ENCODE measurements around the gene LHX1.

DNA sequence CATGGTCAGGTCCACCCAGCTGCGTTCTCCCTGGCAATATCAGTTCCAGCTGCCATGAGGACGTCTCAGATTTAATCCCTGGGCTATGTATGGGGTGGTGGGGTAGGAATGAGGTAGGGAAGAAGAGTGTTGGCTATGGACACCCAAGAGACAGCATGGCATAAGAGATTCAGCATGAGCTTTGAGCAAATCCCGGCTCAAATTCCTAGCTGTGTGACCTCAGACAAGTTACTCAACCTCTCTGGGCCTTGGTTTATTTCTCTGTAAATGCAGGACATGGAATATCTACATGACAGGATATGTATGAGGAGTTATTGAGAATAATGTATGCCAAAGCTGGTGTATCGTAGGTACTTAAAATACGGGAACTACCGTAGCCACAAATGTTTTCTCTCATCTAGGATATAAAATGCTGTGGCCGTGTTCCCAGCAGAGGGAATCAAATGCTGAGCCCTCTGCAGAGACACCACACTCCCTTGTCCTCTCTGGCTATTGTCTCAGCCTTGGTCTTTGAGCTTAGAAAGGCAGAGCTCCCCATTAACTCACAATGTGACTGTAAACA lies 17.8 kb upstream of the LHX1 start:
- TF ChIP-seq ZNF274 (IDR thresholded peaks at IDR 0.05; ENCODE audit: low read depth, low read length) (no peak), SUZ12 (IDR thresholded peaks at IDR 0.05; ENCODE audit: extremely low read depth, insufficient read depth, insufficient read length) (no peak), YY1 (IDR thresholded peaks at IDR 0.05; ENCODE audit: insufficient read depth, insufficient read length) (no peak)
